Natural killer cell (primary cell): Measurements from ENCODE around the gene FHIT. TPM values are rescaled to one million over a fixed set of nuclear protein-coding genes. Genes with fewer than 3 reads are reported as not detected.
"Not testable (repeated sequence)": the region's sequence is repeated elsewhere in the genome, so short reads cannot be mapped to it uniquely, and the experiment has no call there.

Experiments
- ATAC-seq, 3 donors: fragments of 150-1000 bp in 2 of 3; fragments of 200-7000 bp in 1 of 3; cut with Tn5 transposase; 1 replicate in 1 of 3; 2 replicates in 2 of 3; pipeline ENCODE4 v1.10.0; 2021; ENCODE audit warnings: mild to moderate bottlenecking in 2 of 3, moderate library complexity in 2 of 3
- DNase-seq, 2 donors: peaks; one replicate each; pipeline versions ENCODE4 v3.0.0 to v3.0.0-alpha.2; 2013 to 2021; ENCODE audit warnings: mixed read lengths in 1 of 2
- H3K27ac ChIP-seq: one replicate; pipeline ENCODE4 v1.5.1; 2013; ENCODE audit warnings: mild to moderate bottlenecking, low read length
- H3K27me3 ChIP-seq: one replicate; pipeline ENCODE4 v1.6.1; 2013; ENCODE audit warnings: low read length; ENCODE audit not compliant: control insufficient read depth, insufficient read depth
- H3K36me3 ChIP-seq: one replicate; pipeline ENCODE4 v1.6.1; 2013; ENCODE audit warnings: low read length; ENCODE audit not compliant: control insufficient read depth, insufficient read depth
- H3K4me1 ChIP-seq: one replicate; pipeline ENCODE4 v1.6.1; 2013; ENCODE audit warnings: low read length; ENCODE audit not compliant: control insufficient read depth, insufficient read depth
- H3K4me3 ChIP-seq: one replicate; pipeline ENCODE4 v1.5.1; 2013; ENCODE audit warnings: low read length
- H3K9me3 ChIP-seq: one replicate; pipeline ENCODE4 v1.6.1; 2013; ENCODE audit warnings: low read length; ENCODE audit not compliant: control insufficient read depth, insufficient read depth
- H3K27ac Mint-ChIP-seq, 2 donors: one replicate each; pipeline ENCODE4 v1.8.0; 2022; ENCODE audit warnings: mild to moderate bottlenecking in 2 of 2, mixed read lengths in 2 of 2, moderate library complexity in 1 of 2
- H3K27me3 Mint-ChIP-seq, 2 donors: one replicate each; pipeline ENCODE4 v1.8.0; 2022; ENCODE audit warnings: low read depth in 2 of 2, mixed read lengths in 2 of 2
- H3K36me3 Mint-ChIP-seq: one replicate; pipeline ENCODE4 v1.8.0; 2022; ENCODE audit warnings: mixed read lengths
- H3K4me1 Mint-ChIP-seq, 2 donors: one replicate each; pipeline ENCODE4 v1.8.0; 2022; ENCODE audit warnings: mixed read lengths in 2 of 2
- H3K4me3 Mint-ChIP-seq: one replicate; pipeline ENCODE4 v1.8.0; 2022; ENCODE audit warnings: mild to moderate bottlenecking, moderate library complexity, mixed read lengths
- H3K9me3 Mint-ChIP-seq, 2 donors: one replicate each; pipeline ENCODE4 v1.8.0; 2022; ENCODE audit warnings: mixed read lengths in 2 of 2
- WGBS: methylation state at CpG from one replicate; pipeline ENCODE4 v1.1.7; 2013; ENCODE audit warnings: missing lambda C conversion rate; ENCODE audit not compliant: insufficient coverage; 5-methylcytosine and 5-hydroxymethylcytosine counted together
- intact Hi-C: fragments of 100-400 bp; cut with micrococcal nuclease; formaldehyde crosslinking; loops from one replicate; pipeline ENCODE4 v1.14.2; 2022
- total RNA-seq, 4 donors: library from RNA; stranded (reverse); fragments of 120-200 nt in 1 of 4; gene quantifications; one replicate each; pipeline versions ENCODE4 v1.2.3 to v1.2.4, GENCODE V29; 2013 to 2022
- TF ChIP-seq, protein P1 (sequence below): fragments of 200-600 bp; IDR thresholded peaks from one replicate; pipeline ENCODE4 v1.8.0; 2022; ENCODE audit warnings: antibody characterized with exemption

FHIT gene
- total RNA-seq, 3 donors from 2014 or later (not counting 1 experiment from before 2014, with no cell fraction given) = 2.7 to 6.1 (median 3.3) TPM

DNA sequence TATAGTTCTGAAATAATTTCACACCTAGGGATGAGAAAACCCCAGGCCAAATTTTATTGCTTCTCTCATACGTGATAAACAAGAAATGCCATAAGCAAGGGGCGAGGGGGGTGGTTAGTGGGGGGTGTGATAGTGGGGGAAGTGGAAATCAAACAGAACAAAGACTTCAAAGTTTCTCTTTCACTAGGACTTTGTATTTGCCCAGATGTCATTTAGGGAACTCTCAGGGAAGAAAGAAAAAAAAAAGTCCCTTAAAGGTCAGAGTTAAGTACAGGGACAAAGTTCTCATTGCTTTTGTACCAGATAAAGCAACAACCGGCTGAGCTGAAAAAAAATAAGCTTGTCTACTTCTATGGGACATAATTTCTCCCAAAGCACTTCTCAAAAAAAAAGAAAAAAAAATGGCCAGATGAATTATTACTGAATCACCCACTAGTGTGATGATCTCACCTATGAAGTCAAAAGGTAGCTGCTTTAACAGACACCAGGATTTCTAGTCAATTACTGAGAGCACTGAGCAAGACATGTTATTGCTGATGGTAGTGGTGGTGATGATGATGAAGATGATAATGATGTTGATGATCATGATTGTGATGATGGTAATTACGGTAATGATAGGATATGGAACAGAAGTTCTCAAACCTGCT lies 56.2 kb downstream of the FHIT start:
- TF ChIP-seq, protein P1, sequence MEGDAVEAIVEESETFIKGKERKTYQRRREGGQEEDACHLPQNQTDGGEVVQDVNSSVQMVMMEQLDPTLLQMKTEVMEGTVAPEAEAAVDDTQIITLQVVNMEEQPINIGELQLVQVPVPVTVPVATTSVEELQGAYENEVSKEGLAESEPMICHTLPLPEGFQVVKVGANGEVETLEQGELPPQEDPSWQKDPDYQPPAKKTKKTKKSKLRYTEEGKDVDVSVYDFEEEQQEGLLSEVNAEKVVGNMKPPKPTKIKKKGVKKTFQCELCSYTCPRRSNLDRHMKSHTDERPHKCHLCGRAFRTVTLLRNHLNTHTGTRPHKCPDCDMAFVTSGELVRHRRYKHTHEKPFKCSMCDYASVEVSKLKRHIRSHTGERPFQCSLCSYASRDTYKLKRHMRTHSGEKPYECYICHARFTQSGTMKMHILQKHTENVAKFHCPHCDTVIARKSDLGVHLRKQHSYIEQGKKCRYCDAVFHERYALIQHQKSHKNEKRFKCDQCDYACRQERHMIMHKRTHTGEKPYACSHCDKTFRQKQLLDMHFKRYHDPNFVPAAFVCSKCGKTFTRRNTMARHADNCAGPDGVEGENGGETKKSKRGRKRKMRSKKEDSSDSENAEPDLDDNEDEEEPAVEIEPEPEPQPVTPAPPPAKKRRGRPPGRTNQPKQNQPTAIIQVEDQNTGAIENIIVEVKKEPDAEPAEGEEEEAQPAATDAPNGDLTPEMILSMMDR = no peak
- no peaks in the 10 kb centered on the region for H3K36me3 Mint-ChIP-seq
- H3K4me1 Mint-ChIP-seq = peaks cover 0 to 1% of the 10 kb centered on the region in 2 donors
- no peak overlapping the region for H3K4me3 ChIP-seq
- ATAC-seq (no peak), DNase-seq (no peak)
- no peaks in the 10 kb centered on the region for H3K4me1 ChIP-seq
- H3K36me3 ChIP-seq = no peaks in the 10 kb centered on the region
- no peaks in the 10 kb centered on the region for H3K9me3 Mint-ChIP-seq
- no peak overlapping the region for H3K4me3 Mint-ChIP-seq
- intact Hi-C loops = no loop called here
- 55% methylated on average over 3 of the region's 4 CpGs for WGBS
- no peaks in the 10 kb centered on the region for H3K27me3 Mint-ChIP-seq
- H3K27ac Mint-ChIP-seq = no peak overlapping the region
- no peaks in the 10 kb centered on the region for H3K27me3 ChIP-seq
- H3K9me3 ChIP-seq = no peaks in the 10 kb centered on the region
- no peak overlapping the region for H3K27ac ChIP-seq

DNA sequence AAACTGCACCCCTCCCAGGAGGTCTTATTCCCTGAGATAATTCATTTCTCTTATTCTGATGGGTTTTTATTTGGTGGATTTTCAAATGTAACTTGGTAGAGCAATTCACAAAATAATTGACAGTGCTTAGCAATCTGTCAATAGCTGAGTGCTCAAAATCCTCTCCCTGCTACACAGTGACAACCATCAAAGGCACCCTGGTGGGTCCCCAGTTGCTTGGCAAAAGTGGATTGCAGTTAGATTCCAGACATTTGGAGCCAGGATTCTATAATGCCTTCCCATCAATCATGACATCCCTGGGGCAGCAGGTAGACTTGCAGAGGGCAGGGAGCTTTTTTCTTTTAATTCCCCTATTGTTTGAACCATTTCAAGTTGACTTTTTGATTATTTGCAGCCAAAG lies 59.0 kb downstream of the FHIT start:
- Mint-ChIP-seq H3K4me1 (no peaks in the 10 kb centered on the region), H3K9me3 (no peaks in the 10 kb centered on the region), H3K4me3 (no peak overlapping the region), H3K27me3 (no peaks in the 10 kb centered on the region), H3K27ac (no peak overlapping the region), H3K36me3 (no peaks in the 10 kb centered on the region)
- intact Hi-C loops = no loop called here
- TF ChIP-seq, protein P1 = no peak
- no peak overlapping the region for H3K27ac ChIP-seq
- H3K9me3 ChIP-seq = no peaks in the 10 kb centered on the region
- DNase-seq = no peak
- H3K4me3 ChIP-seq = no peak overlapping the region
- no peak for ATAC-seq
- H3K36me3 ChIP-seq = no peaks in the 10 kb centered on the region
- no peaks in the 10 kb centered on the region for H3K27me3 ChIP-seq
- H3K4me1 ChIP-seq = no peaks in the 10 kb centered on the region

DNA sequence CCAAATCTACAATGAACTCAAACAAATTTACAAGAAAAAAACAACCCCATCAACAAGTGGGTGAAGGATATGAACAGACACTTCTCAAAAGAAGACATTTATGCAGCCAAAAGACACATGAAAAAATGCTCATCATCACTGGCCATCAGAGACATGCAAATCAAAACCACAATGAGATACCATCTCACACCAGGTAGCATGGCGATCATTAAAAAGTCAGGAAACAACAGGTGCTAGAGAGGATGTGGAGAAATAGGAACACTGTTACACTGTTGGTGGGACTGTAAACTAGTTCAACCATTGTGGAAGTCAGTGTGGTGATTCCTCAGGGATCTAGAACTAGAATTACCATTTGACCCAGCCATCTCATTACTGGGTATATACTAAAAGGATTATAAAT lies 61.0 kb downstream of the FHIT start:
- H3K27ac ChIP-seq, ATAC-seq, H3K27me3 Mint-ChIP-seq: not testable (repeated sequence)

DNA sequence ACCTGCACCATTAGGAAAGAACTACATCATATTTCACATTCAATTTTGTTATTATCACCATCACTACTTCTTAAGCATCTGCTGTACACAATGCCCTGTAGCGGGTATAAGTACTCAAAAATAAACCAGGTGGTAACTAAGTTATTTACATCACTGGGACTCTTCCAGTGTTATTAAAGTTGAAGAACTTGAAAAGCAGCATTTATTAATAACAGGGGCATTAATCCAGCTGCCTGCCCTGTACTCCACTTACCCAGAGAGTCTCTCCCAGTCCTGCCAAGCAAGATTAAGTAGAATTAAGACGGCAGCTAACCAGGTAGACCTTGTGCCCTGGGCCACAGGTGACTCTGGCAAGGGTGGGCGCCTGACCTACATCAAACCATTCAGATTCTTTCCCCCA lies 65.2 kb downstream of the FHIT start:
- DNase-seq (no peak), ATAC-seq (no peak)
- Mint-ChIP-seq H3K4me3 (no peak overlapping the region), H3K9me3 (no peaks in the 10 kb centered on the region), H3K27me3 (no peaks in the 10 kb centered on the region), H3K4me1 (peaks cover 11 to 16% of the 10 kb centered on the region in 2 donors), H3K36me3 (no peaks in the 10 kb centered on the region), H3K27ac (no peak overlapping the region)
- intact Hi-C loops = no loop called here
- TF ChIP-seq, protein P1 = no peak
- WGBS = 95% methylated on average over 3 of the region's 3 CpGs
- Histone ChIP-seq H3K27ac (no peak overlapping the region), H3K4me3 (no peak overlapping the region), H3K27me3 (no peaks in the 10 kb centered on the region), H3K36me3 (no peaks in the 10 kb centered on the region), H3K9me3 (no peaks in the 10 kb centered on the region), H3K4me1 (no peaks in the 10 kb centered on the region)

More for the DNA sequence above, 61.0 kb downstream of the FHIT start:
- H3K9me3 ChIP-seq, H3K4me3 Mint-ChIP-seq, H3K36me3 ChIP-seq, H3K4me1 ChIP-seq, H3K36me3 Mint-ChIP-seq, intact Hi-C loops, DNase-seq, H3K4me1 Mint-ChIP-seq, H3K27ac Mint-ChIP-seq, H3K9me3 Mint-ChIP-seq, H3K4me3 ChIP-seq, H3K27me3 ChIP-seq: not testable (repeated sequence)
- no CpG with 5 or more reads among the region's 1 CpG for WGBS
